H9 (cell line): ENCODE data around the gene UNCX. TPM values are rescaled to one million over a fixed set of nuclear protein-coding genes. Genes with fewer than 3 reads are reported as not detected.
A peak's percentile ranks its signal among the peaks of the same experiment; 100 is the strongest.

Experiments used
- DNase-seq: peaks from one replicate; pipeline ENCODE4 v3.0.0-alpha.2; 2017
- H2AFZ ChIP-seq: one replicate; pipeline ENCODE4 v1.6.1; 2013; ENCODE audit warnings: mild to moderate bottlenecking, low read length, control low read depth, moderate library complexity
- H2AK5ac ChIP-seq: 2 replicates; pipeline ENCODE4 v1.6.1; 2013; ENCODE audit warnings: low read length, control low read depth, mixed read lengths; ENCODE audit not compliant: insufficient read length
- H2BK120ac ChIP-seq: one replicate; pipeline ENCODE4 v1.6.1; 2013; ENCODE audit warnings: low read depth, mild to moderate bottlenecking, low read length, control low read depth, inconsistent platforms; ENCODE audit not compliant: poor library complexity, severe bottlenecking
- H2BK12ac ChIP-seq: 2 replicates; pipeline ENCODE4 v1.6.1; 2013; ENCODE audit warnings: low read length, control low read depth, mixed read lengths, low read depth; ENCODE audit not compliant: insufficient read length
- H2BK15ac ChIP-seq: 2 replicates; pipeline ENCODE4 v1.6.1; 2013; ENCODE audit warnings: low read depth, low read length, control low read depth
- H2BK20ac ChIP-seq: one replicate; pipeline ENCODE4 v1.6.1; 2013; ENCODE audit warnings: low read depth, mild to moderate bottlenecking, low read length, control low read depth, inconsistent platforms; ENCODE audit not compliant: poor library complexity, severe bottlenecking
- H2BK5ac ChIP-seq: 2 replicates; pipeline ENCODE4 v1.6.1; 2013; ENCODE audit warnings: low read length, control low read depth, mixed read lengths; ENCODE audit not compliant: insufficient read length
- H3K14ac ChIP-seq: 2 replicates; pipeline ENCODE4 v1.6.1; 2013; ENCODE audit warnings: low read length, control low read depth; ENCODE audit not compliant: insufficient read depth
- H3K18ac ChIP-seq: 2 replicates; pipeline ENCODE4 v1.6.1; 2013; ENCODE audit warnings: low read depth, mild to moderate bottlenecking, mixed read lengths, low read length, control low read depth; ENCODE audit not compliant: insufficient read length
- H3K23ac ChIP-seq: 2 replicates; pipeline ENCODE4 v1.6.1; 2013; ENCODE audit warnings: low read length, control low read depth, mixed read lengths, low read depth; ENCODE audit not compliant: insufficient read length
- H3K23me2 ChIP-seq: 2 replicates; pipeline ENCODE4 v1.6.1; 2013; ENCODE audit warnings: low read depth, mild to moderate bottlenecking, mixed read lengths, low read length, control low read depth; ENCODE audit not compliant: insufficient read length, poor library complexity, severe bottlenecking
- H3K27ac ChIP-seq: 2 replicates; pipeline ENCODE4 v1.5.1; 2013; ENCODE audit warnings: low read length, control low read depth, mixed read lengths, low read depth; ENCODE audit not compliant: insufficient read length
- H3K27me3 ChIP-seq: 2 replicates; pipeline ENCODE4 v1.6.1; 2013; ENCODE audit warnings: low read length, control low read depth, inconsistent platforms; ENCODE audit not compliant: insufficient read depth
- H3K4ac ChIP-seq: 2 replicates; pipeline ENCODE4 v1.6.1; 2013; ENCODE audit warnings: low read depth, mild to moderate bottlenecking, control low read depth, inconsistent platforms, low read length, moderate library complexity
- H3K4me1 ChIP-seq: 2 replicates; pipeline ENCODE4 v1.6.1; 2013; ENCODE audit warnings: low read length, control low read depth, inconsistent platforms; ENCODE audit not compliant: insufficient read depth
- H3K4me2 ChIP-seq: 2 replicates; pipeline ENCODE4 v1.6.1; 2013; ENCODE audit warnings: low read length, control low read depth, mixed read lengths; ENCODE audit not compliant: insufficient read length, insufficient read depth
- H3K56ac ChIP-seq: 2 replicates; pipeline ENCODE4 v1.6.1; 2013; ENCODE audit warnings: low read depth, mild to moderate bottlenecking, mixed read lengths, low read length, control low read depth; ENCODE audit not compliant: insufficient read length
- H3K79me1 ChIP-seq: 2 replicates; pipeline ENCODE4 v1.6.1; 2013; ENCODE audit warnings: low read depth, mild to moderate bottlenecking, moderate library complexity, low read length, control low read depth, inconsistent platforms; ENCODE audit not compliant: insufficient read depth, poor library complexity, severe bottlenecking
- H3K79me2 ChIP-seq: 2 replicates; pipeline ENCODE4 v1.6.1; 2013; ENCODE audit warnings: low read length, control low read depth, inconsistent platforms; ENCODE audit not compliant: insufficient read depth
- H3K9ac ChIP-seq: 2 replicates; pipeline ENCODE4 v1.6.1; 2013; ENCODE audit warnings: low read length, control low read depth, mixed read lengths; ENCODE audit not compliant: insufficient read length; ENCODE audit errors: extremely low read depth
- H3K9me3 ChIP-seq: one replicate; pipeline ENCODE4 v1.6.1; 2013; ENCODE audit warnings: low read depth, low read length, inconsistent platforms; ENCODE audit not compliant: control insufficient read depth
- H3T11ph ChIP-seq: one replicate; pipeline ENCODE4 v1.6.1; 2013; ENCODE audit warnings: mild to moderate bottlenecking, low read length, control low read depth, inconsistent platforms
- H4K20me1 ChIP-seq: one replicate; pipeline ENCODE4 v1.6.1; 2013; ENCODE audit not compliant: control insufficient read depth, insufficient read length, insufficient read depth
- H4K5ac ChIP-seq: 2 replicates; pipeline ENCODE4 v1.6.1; 2013; ENCODE audit warnings: low read depth, mild to moderate bottlenecking, mixed read lengths, low read length, control low read depth; ENCODE audit not compliant: insufficient read length
- H4K8ac ChIP-seq: replicated peaks from 2 replicates; pipeline ENCODE4 v1.6.1; 2013; ENCODE audit warnings: low read length, control low read depth, mixed read lengths, low read depth; ENCODE audit not compliant: insufficient read length
- H4K91ac ChIP-seq: 2 replicates; pipeline ENCODE4 v1.6.1; 2013; ENCODE audit warnings: low read depth, mild to moderate bottlenecking, moderate library complexity, mixed read lengths, low read length, control low read depth; ENCODE audit not compliant: insufficient read length
- H3K27ac Mint-ChIP-seq, 3 experiments: 2 replicates in 2 of 3; 3 replicates in 1 of 3; pipeline ENCODE4 v1.8.0; 2020 to 2021; ENCODE audit warnings: mixed read lengths in 3 of 3, mild to moderate bottlenecking in 1 of 3, moderate library complexity in 1 of 3
- H3K27me3 Mint-ChIP-seq: 2 replicates; pipeline ENCODE4 v1.8.0; 2021; ENCODE audit warnings: low read depth, mild to moderate bottlenecking, moderate library complexity, mixed read lengths
- H3K36me3 Mint-ChIP-seq, 3 experiments: 2 replicates in 2 of 3; 3 replicates in 1 of 3; pipeline ENCODE4 v1.8.0; 2020 to 2021; ENCODE audit warnings: low read depth in 3 of 3, mixed read lengths in 3 of 3; ENCODE audit not compliant: insufficient read depth in 1 of 3
- H3K4me1 Mint-ChIP-seq, 2 experiments: 2 replicates each; pipeline ENCODE4 v1.8.0; 2020; ENCODE audit warnings: mixed read lengths in 2 of 2
- H3K4me3 Mint-ChIP-seq, 2 experiments: 2 replicates in 1 of 2; 3 replicates in 1 of 2; pipeline ENCODE4 v1.8.0; 2020 to 2021; ENCODE audit warnings: mild to moderate bottlenecking in 2 of 2, mixed read lengths in 2 of 2, moderate library complexity in 1 of 2
- H3K9me3 Mint-ChIP-seq, 2 experiments: 2 replicates in 1 of 2; 3 replicates in 1 of 2; pipeline ENCODE4 v1.8.0; 2020; ENCODE audit warnings: mild to moderate bottlenecking in 2 of 2, mixed read lengths in 2 of 2, moderate library complexity in 1 of 2
- CTCF ChIP-seq: fragments of 200-600 bp; sonication (generic); conservative IDR thresholded peaks from 3 replicates; pipeline ENCODE4 v1.8.0; 2021; ENCODE audit warnings: antibody characterized with exemption, mild to moderate bottlenecking
- WGBS: extraction: QIAGEN DNeasy Blood & Tissue Kit; methylation state at CpG from one replicate; pipeline ENCODE4 v1.1.7; 2013; ENCODE audit warnings: missing lambda C conversion rate, low lambda C conversion rate, mixed read lengths; ENCODE audit not compliant: insufficient read length; ENCODE audit errors: extremely low coverage; 5-methylcytosine and 5-hydroxymethylcytosine counted together
- total RNA-seq: library from RNA; stranded (reverse); gene quantifications from 2 replicates; pipeline ENCODE4 v1.2.1, GENCODE V29; 2021

UNCX gene
- total RNA-seq, 1 experiment from 2014 or later = not detected

DNA sequence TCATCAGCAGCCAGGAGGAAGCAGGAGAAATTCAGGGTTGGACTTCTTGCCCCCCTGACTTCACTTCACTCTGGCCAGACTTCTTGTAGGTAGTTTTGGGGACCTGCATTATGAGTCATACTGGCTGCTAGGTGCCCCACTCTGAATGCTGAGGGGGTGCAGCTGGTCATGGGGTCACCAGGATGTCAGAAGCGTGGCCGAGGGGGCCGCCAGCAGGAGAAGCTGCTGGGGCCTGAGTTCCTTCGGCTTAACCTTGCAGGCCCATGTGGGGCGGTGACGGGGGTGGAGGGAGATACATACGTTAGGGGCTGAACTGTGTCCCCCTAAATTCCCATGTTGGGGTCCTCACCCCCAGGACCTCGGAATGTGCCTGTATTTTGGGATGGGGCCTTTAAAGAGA is 18.2 kb downstream of the UNCX start:
- H3K79me2 ChIP-seq = no peaks in the 10 kb centered on the region
- no peak overlapping the region for H2BK15ac ChIP-seq
- H3K56ac ChIP-seq = no peak overlapping the region
- H4K8ac ChIP-seq = no peak overlapping the region
- Mint-ChIP-seq H3K27me3 (peaks cover 77% of the 10 kb centered on the region), H3K27ac (no peak overlapping the region), H3K9me3 (peaks cover 0 to 3% of the 10 kb centered on the region in 2 experiments; a peak in 2 of 5 replicates), H3K4me1 (peaks cover 5 to 18% of the 10 kb centered on the region in 2 experiments; a peak in 3 of 4 replicates), H3K4me3 (peak overlapping the region in 1 of 2 experiments; percentile 17; a peak in 1 of 5 replicates), H3K36me3 (peaks cover 0 to 1% (median 0%) of the 10 kb centered on the region in 3 experiments; a peak in 1 of 7 replicates)
- H2BK120ac ChIP-seq = no peak overlapping the region
- no peak overlapping the region for H2BK20ac ChIP-seq
- no peak overlapping the region for H3K27ac ChIP-seq
- WGBS = no CpG with 5 or more reads among the region's 8 CpGs
- TF ChIP-seq CTCF = no peak
- H3K9me3 ChIP-seq = no peaks in the 10 kb centered on the region
- H3K9ac ChIP-seq = no peak overlapping the region
- H2BK5ac ChIP-seq = no peak overlapping the region
- H3K4me1 ChIP-seq = no peaks in the 10 kb centered on the region; the same call in 1 of the 2 replicates
- H3T11ph ChIP-seq = no peak overlapping the region
- H3K4ac ChIP-seq = no peak overlapping the region
- H2AK5ac ChIP-seq = no peak overlapping the region
- no peak for DNase-seq
- no peak overlapping the region for H3K18ac ChIP-seq
- H4K20me1 ChIP-seq = no peaks in the 10 kb centered on the region
- H3K4me2 ChIP-seq = no peak overlapping the region
- no peaks in the 10 kb centered on the region for H3K79me1 ChIP-seq
- H3K27me3 ChIP-seq = peaks cover 33% of the 10 kb centered on the region
- H3K23me2 ChIP-seq = no peaks in the 10 kb centered on the region
- no peak overlapping the region for H4K5ac ChIP-seq
- H2AFZ ChIP-seq = no peak overlapping the region
- no peak overlapping the region for H3K23ac ChIP-seq
- no peak overlapping the region for H4K91ac ChIP-seq
- H2BK12ac ChIP-seq = no peak overlapping the region
- no peak overlapping the region; the same call in 1 of the 2 replicates for H3K14ac ChIP-seq
